ENCODE results near the gene MYF6.

The MYF6 gene

GRCh38 chr12:80711866-80712265, 4.4 kb downstream of the MYF6 start:
- H3K4me3 ChIP-seq (ENCODE audit: low read depth, low read length), result no peak overlapping the region
- TF ChIP-seq CTCF (IDR thresholded peaks at IDR 0.05; ENCODE audit: borderline replicate concordance, insufficient read depth, low read depth, low read length), result no peak

- TF ChIP-seq CTCF (IDR thresholded peaks at IDR 0.05; ENCODE audit: borderline replicate concordance, insufficient read depth, low read depth, low read length), result no peak
- H3K4me3 ChIP-seq (ENCODE audit: low read depth, low read length), result no peak overlapping the region
Observed at GRCh38 chr12:80712866-80713265, 5.4 kb downstream of the MYF6 start.

- no peak overlapping the region for H3K4me3 ChIP-seq (ENCODE audit: low read depth, low read length)
- TF ChIP-seq CTCF (IDR thresholded peaks at IDR 0.05; ENCODE audit: borderline replicate concordance, insufficient read depth, low read depth, low read length), result no peak
Observed at GRCh38 chr12:80713419-80713818, 6.0 kb downstream of the MYF6 start.

- no peak for TF ChIP-seq CTCF (IDR thresholded peaks at IDR 0.05; ENCODE audit: borderline replicate concordance, insufficient read depth, low read depth, low read length)
- peak overlapping the region; percentile 21 for H3K4me3 ChIP-seq (ENCODE audit: low read depth, low read length)
Observed at GRCh38 chr12:80714055-80714454, 6.6 kb downstream of the MYF6 start.

- no peak for TF ChIP-seq CTCF (IDR thresholded peaks at IDR 0.05; ENCODE audit: borderline replicate concordance, insufficient read depth, low read depth, low read length)
- no peak overlapping the region for H3K4me3 ChIP-seq (ENCODE audit: low read depth, low read length)
Observed at GRCh38 chr12:80714846-80715245, 7.4 kb downstream of the MYF6 start.

GRCh38 chr12:80715713-80716249, 8.3 kb downstream of the MYF6 start:
- no peak for TF ChIP-seq CTCF (IDR thresholded peaks at IDR 0.05; ENCODE audit: borderline replicate concordance, insufficient read depth, low read depth, low read length)
- no peak overlapping the region for H3K4me3 ChIP-seq (ENCODE audit: low read depth, low read length)

- TF ChIP-seq CTCF (IDR thresholded peaks at IDR 0.05; ENCODE audit: borderline replicate concordance, insufficient read depth, low read depth, low read length), result no peak
- no peak within 1 kb of the TSS for H3K4me3 ChIP-seq (ENCODE audit: low read depth, low read length)
Observed at GRCh38 chr12:80716696-80717469, 9.4 kb downstream of the MYF6 start, which contains the start of gene MYF5. TSS of gene MYF5 (plus strand) at chr12:80716912. CDS start at chr12:80717064, 152 bp downstream.

All from GM12875 (cell line).